Ecto neural progenitor cell (in vitro differentiated cells): Measurements from ENCODE around the gene PLXNB2.

Experiments used
- DNase-seq: peaks from one replicate; pipeline ENCODE4 v3.0.0-alpha.2; 2018; ENCODE audit warnings: low spot score

The PLXNB2 gene

GRCh38 chr22:50225200-50225969 is 82.1 kb downstream of the PLXNB2 start:
- DNase-seq = no peak
